GM18502 (cell line): ENCODE measurements around the gene MCC.

ENCODE experiments used
- ATAC-seq: cut with Tn5 transposase; IDR thresholded peaks from one replicate; pipeline ENCODE4 v1.9.1; 2021; ENCODE audit warnings: mild to moderate bottlenecking; ENCODE audit not compliant: unreplicated experiment, poor library complexity

The MCC gene

DNA sequence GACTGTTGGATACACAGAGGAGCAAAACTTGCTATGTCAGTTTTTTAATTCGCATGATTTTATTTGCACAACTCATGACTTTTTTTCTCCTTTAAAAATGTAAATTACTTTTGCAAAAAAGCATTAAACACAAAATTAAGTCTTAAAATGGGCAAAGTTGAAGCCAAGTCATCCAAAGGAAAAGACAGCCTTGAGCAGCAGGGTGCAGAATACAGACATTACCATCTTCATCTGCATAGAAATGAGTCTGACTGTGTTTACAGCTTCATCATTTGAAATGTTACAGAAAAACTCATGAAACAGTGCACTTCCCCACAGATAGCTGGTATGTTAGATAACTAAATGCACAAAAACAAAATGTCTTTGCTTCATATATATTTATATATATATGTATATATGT, 154.8 kb downstream of the MCC start:
- ATAC-seq = no peak

DNA sequence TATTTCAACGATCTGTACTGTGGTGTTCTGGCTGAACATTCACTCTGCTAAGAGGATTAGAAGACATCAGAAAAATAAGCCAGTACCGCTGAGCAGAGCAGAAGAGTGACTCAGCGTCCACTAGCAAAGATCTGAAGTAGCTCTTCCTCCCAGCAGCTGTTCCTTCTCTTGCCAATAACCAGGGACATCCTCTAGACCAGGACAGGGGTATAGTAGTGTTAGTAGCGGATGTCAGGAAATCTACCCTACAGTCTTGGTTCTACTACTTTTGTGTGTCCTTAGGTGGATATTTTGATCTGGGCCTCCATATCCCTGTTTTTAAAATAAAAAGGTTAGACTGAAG, 157.1 kb downstream of the MCC start:
- ATAC-seq = no peak

GRCh38 chr5:113330533-113331208, 157.6 kb downstream of the MCC start:
- ATAC-seq = peak; percentile 83

DNA sequence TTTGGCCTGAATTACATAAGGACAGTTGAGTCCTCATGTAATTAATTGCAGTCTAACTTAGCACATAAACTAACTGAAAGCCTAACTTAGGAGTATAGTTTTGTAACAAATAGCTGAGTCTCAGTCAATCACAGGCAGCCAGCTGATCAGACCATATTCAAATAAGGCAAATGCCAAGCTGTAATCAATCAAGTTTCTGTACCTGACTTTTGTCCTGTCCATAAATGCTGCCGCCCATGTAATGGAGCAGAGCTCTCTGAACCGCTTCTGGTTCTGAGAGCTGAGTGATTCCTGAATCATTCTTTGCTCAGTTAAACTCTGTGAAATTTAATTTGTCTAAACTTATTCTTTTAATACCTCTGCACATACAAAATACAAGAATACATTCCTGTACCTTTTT, 158.3 kb downstream of the MCC start:
- no peak for ATAC-seq

DNA sequence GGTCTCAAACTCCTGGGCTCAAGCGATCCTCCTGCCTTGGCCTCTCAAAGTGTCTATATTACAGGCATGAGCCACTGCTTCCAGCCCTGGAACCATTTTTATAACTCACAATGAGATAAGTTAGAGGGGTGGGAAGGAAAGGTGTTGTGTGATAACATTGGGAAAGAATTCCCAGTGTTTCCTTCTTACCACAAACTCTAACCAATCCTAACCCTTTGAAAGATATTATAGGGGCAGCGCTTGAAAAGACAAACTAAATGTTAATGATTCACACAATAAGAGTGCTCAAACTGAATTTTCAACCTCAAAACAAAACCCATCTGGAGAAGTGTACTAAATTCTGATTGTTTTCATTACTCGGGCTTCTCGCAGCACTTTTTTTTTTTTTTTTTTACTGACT, 163.2 kb downstream of the MCC start:
- ATAC-seq = no peak

DNA sequence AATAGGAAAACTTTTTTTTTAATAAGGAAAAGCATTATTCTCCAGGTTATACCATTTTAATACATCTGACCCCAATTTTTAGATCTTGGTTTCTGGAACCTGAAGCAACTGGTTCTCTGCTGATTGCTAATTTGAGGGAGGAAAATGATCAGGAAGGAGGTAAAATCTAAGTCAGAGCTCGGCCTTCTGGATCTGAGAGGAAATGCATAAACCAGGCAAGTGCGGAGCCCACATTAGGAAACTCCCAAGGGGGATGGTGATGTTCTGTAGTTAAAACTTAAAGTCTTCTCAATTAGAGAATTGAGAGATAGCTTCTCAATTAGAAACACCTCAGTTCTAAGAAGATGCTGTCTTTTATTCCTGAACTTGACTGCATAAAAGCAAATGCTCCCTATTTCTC, 167.0 kb downstream of the MCC start:
- ATAC-seq = no peak

GRCh38 chr5:113320273-113320780, 167.9 kb downstream of the MCC start:
- ATAC-seq = peak; percentile 83

- ATAC-seq = no peak
These were observed 168.8 kb downstream of the MCC start for GRCh38 chr5:113319256-113320053.

DNA sequence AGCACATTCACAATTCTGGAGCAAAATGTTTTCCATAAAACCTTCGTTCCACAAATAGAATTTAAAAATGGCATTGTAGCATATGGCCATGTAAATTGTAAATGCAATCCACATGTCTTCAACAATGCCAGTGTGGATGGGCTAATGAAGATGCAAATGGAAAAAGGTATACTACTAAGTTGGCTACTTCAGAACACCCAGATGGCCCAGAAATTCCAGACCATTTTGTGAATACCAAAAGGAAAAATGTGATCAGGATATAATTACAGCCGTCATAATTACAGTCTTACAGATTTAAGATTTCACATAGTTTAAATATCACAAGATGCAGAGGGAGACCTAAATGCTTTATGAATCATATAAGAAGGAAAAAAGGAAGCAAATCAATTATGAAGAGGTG, 170.6 kb downstream of the MCC start:
- no peak for ATAC-seq

- ATAC-seq = no peak
These were observed 177.0 kb downstream of the MCC start for GRCh38 chr5:113311301-113311700.

GRCh38 chr5:113302120-113302519, 186.1 kb downstream of the MCC start:
- no peak for ATAC-seq

DNA sequence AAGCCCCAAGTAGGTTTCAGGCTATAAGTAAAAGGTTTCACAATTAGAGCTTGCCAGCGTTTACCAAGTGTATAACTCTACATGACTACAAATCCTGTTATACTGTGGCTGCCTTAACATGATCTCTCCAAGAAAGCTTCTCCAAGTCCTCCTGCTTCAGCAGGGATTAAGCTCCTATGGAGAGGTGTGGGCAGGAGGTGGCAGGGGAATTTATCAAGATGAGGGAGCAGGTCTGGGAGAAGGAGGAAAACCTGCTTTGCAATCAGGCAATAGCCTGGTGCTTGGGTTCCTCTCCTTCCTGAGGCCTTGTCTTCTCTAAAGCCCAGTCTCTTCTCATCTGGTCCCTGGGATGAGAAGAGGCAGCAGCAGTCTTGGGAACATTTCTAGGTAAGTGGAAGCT, 188.7 kb downstream of the MCC start:
- no peak for ATAC-seq

DNA sequence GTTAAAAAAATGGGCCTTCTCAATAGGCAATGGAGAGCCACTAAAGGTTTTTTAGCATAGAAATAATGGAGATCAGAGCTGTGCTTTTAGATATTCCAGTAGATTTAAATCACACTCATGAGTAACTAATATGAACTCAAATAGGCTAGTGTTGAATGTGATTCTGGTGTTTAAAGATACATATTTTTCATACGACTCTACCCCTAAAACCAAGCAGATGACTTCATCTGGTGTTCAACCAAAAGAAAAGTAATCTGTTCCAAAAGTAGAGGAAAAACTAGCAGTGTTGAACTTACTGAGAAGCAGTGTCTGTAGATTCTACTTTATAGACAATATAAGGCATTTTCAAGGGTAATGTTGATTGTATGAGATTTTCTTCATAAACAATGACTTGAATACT, 191.6 kb downstream of the MCC start:
- ATAC-seq = no peak

DNA sequence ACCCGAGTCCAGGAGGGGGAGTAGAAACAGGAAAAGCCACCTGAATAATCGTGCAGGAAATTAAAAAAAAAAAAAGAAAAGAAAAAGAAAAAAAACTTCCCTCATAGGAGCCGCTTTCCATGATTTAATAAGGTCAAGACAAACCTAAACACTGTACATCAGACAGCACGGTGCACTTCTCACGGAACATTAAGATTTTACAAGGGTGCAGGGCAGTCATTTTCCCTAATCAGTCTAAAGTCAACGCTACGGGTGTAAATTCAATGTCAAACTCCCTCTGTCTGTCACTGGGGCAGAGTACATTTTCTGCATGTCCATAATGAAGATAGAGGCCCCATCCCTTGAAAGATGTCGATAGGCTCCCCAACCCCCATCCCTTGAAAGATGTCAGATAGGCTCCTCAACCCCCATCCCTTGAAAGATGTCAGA, 193.1 kb downstream of the MCC start:
- no peak for ATAC-seq

DNA sequence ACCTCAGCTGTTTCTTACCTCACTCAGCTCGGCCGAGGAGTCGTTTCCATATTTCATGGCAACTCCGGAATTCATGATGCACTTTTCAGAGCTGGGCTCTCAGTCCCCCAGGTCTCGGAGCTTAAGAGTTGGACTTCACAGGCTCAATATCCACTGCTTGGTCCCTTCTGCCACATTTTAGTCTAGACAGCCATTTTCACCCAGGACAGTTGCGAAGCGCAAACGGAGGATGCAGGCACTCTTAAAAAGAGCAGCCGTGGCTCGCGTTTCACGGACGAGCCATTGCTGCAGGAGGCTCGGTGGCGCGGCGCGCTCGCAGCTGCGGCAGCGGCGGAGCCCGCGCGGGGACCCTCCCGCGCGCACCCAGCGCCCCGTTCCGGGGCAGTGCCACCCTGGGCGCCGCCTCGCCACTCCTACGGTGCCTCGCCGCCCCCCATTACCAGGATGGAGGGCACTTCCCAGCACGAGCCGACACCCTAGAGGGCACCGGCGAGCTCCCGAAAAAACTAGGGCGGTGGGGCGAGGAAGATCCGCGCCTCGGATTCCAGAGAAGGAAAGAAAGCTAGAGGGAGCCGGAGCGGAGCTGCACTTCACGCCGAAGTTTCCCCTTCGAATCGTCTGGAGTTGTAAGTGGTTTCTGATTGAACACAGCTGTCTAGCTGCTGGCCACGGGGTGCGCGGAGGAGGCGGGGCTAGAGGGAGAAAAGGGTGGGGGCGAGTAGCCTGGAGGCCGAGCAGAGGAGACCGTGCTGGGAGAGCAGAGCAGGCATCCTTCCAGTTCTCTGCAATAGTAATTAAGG, 193.7 kb downstream of the MCC start:
- ATAC-seq = peak; percentile 98

DNA sequence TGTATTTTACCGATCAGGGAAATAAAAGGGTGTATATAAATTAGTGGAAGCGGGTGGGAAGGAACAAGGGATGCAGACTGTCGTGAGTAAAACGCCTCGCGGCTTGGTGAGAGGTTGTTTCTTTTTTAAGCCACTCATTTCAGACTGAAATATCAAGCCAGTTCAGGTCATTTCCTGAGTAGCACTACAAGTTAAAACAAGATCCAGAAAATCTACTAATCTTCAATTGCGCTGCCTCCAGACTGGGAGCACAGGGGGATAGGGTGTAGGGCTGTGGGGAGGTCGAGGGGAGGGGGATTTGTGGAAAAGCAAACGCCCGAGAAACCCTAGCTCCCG, 194.3 kb downstream of the MCC start:
- peak; percentile 30 for ATAC-seq

- ATAC-seq = no peak
These were observed 194.9 kb downstream of the MCC start for GRCh38 chr5:113293068-113293974.

DNA sequence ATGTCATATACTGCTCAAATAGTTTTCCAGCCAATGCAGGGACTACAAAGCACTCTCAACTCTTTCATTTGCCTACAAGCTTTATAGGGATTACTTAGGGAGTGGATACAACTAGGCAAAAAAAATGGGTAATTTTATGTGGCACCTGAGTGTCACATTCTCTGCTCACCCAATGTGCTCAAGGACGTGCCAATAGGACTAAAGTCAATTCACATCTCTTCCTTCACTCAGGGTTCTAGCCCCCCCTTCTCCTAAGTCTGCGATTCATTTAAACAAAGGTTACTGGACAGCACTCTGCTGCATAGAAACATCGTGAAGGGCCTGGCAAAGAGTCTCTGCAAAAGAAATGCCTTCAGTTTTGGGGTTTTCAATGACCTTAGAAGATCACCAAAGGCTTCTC, 195.8 kb downstream of the MCC start:
- ATAC-seq = no peak

- ATAC-seq = no peak
These were observed 204.7 kb downstream of the MCC start for GRCh38 chr5:113283558-113283957.

DNA sequence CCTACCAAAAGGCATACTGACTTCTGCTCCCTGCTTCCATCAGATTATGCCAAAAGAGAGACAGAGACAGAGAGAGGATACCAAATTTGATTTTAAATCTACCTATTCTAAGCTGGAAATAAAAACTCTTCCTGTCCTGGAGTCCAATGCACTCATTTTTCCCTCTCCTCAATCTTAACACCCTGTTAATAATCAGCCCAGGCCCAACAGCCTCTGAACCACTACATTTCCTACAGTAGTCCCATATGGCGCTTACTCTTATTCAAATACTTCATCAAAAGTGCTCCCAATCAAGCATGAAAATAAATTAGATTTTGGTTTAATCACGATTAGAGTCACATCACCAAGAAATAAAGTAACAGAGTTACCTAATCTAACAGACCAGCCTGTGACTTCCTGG, 205.8 kb downstream of the MCC start:
- no peak for ATAC-seq
